AG09309 (cell line): ENCODE measurements around the gene C12orf75.

ENCODE experiments used
- DNase-seq: peaks from one replicate; pipeline ENCODE4 v3.0.0-alpha.2; 2010; ENCODE audit warnings: low read depth
- H3K4me3 ChIP-seq: 2 replicates; pipeline ENCODE4 v1.5.1; 2011; ENCODE audit warnings: mild to moderate bottlenecking, low read depth, low read length, moderate library complexity; ENCODE audit not compliant: control insufficient read depth
- CTCF ChIP-seq: IDR thresholded peaks from 2 replicates; pipeline ENCODE4 v1.5.1; 2011; ENCODE audit warnings: mild to moderate bottlenecking, low read depth, low read length, inconsistent platforms; ENCODE audit not compliant: insufficient read depth, control insufficient read depth; ENCODE audit errors: missing control alignments

C12orf75 gene

DNA sequence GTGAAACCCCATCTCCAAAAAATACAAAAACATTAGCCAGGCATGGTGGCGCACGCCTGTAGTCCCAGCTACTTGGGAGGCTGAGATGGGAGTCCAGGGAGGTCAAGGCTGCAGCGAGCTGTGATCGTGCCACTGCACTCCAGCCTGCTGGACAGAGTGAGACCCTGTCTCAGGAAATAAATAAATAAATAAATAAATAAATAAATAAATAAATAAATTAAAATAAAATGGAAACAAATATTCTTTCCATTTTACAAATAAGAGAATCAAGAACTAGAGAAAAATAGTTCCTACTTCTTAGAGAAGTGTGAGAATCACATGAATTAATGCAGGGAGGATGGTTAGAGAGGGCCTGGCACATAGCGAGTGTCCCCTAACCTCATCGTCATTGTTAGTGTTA lies 53.7 kb downstream of the C12orf75 start:
- no peak overlapping the region for H3K4me3 ChIP-seq
- DNase-seq, result no peak
- TF ChIP-seq CTCF, result no peak

DNA sequence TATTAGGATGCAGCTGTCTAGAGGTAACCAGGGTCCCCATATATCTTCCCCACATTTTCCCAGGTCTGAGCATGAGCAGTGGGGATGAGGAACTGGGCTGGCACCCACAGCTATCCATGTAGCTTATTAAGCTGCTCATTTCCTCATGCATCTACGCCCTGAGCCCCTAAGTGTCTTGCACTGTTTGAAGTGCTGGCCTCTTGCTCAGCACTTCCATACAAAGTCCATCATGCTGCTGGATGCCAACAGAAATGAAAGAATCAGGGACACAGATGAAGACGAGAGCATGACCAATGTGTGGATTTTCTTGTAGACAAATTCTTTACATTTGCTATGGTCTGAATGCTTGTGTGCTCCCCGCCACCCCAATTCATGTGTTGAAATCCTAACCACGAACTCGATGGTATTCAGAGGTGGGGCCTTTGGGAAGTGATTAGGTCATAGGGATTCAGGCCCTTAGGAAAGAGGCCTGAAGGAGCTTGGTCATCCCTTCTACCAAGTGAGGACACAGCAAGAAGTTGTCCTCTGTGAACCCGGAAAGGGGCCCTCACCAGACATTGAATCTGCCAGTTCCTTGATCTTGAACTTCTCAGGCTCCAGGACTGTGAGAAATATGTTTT lies 54.5 kb downstream of the C12orf75 start:
- H3K4me3 ChIP-seq, result no peak overlapping the region
- TF ChIP-seq CTCF, result no peak
- no peak for DNase-seq

- TF ChIP-seq CTCF, result no peak
- no peak overlapping the region for H3K4me3 ChIP-seq
- no peak for DNase-seq
Observed at GRCh38 chr12:105386431-105386830, 55.9 kb downstream of the C12orf75 start.

DNA sequence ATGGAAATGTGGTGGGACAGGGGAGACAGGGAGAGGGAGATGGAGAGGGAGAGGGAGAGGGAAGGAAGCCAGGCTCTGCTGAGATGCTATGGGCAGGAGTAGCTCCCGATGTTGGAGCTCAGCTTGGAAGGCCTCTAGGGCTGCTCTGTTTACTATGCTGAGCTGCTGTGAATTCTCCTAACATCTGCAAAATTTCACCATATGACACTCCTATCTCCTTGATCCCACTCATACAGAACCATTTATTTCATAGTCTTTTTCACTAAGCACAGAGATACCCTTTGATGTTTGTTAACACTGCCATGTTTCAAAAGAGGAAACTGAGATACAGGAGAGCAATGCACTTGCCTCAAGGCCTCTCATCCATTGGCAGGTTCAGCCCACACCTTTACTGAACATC lies 60.7 kb downstream of the C12orf75 start:
- DNase-seq, result no peak
- TF ChIP-seq CTCF, result no peak
- H3K4me3 ChIP-seq, result no peak overlapping the region

DNA sequence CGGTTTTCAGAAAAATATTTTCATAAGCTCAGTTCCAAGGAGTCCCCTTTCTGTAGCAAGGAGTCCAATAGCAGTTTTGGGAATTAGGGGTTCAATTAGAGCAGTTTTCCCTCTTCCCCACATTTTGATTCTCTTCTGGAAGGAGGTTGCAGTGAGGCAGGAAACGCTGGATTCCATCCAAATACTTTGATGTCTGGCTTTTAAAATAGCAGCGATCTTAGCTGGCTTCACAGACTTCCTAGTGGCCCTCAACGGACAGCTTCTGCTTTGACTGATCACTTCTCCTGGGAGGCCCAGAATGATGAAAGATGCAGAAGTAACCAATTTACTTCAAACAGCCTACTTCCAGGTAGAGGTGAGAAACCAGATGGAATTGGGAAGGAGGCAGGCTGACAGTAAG lies 63.1 kb downstream of the C12orf75 start:
- DNase-seq, result no peak
- no peak for TF ChIP-seq CTCF
- no peak overlapping the region for H3K4me3 ChIP-seq

DNA sequence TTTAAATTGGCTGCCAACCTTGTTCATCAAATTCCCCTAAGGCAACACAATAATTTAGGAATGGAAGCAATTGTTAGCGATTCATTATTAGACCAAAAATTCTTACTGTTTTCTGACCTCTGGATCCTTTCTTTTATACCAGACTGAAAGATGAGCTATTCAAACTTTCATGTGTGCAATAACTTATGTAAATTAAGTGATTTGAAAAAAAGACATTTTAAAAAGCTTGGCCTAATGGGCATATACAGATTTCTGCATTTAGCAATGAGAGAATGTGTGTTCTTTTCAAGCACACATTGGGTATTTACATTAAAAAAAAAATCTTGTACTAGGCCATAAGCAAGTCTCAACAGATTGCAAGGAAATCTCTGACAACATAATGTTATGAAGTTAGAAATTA lies 65.5 kb downstream of the C12orf75 start:
- no peak overlapping the region for H3K4me3 ChIP-seq
- DNase-seq, result no peak
- TF ChIP-seq CTCF, result no peak

- H3K4me3 ChIP-seq, result no peak overlapping the region
- TF ChIP-seq CTCF, result no peak
- no peak for DNase-seq
Observed at GRCh38 chr12:105396983-105397382, 66.5 kb downstream of the C12orf75 start.
